Retinal pigment epithelial cell (primary cell): Measurements from ENCODE around the gene FAM53B.

Experiments
- DNase-seq: peaks from one replicate; pipeline ENCODE4 v3.0.0-alpha.2; 2010; ENCODE audit warnings: low read depth
- H3K4me3 ChIP-seq: 2 replicates; pipeline ENCODE4 v1.5.1; 2011; ENCODE audit warnings: mild to moderate bottlenecking, low read length, control low read depth, moderate library complexity
- TF ChIP-seq, protein P1 (sequence below): conservative IDR thresholded peaks from 2 replicates; pipeline ENCODE4 v1.5.1; 2011; ENCODE audit warnings: low read depth, low read length, control low read depth, inconsistent platforms

The FAM53B gene

DNA sequence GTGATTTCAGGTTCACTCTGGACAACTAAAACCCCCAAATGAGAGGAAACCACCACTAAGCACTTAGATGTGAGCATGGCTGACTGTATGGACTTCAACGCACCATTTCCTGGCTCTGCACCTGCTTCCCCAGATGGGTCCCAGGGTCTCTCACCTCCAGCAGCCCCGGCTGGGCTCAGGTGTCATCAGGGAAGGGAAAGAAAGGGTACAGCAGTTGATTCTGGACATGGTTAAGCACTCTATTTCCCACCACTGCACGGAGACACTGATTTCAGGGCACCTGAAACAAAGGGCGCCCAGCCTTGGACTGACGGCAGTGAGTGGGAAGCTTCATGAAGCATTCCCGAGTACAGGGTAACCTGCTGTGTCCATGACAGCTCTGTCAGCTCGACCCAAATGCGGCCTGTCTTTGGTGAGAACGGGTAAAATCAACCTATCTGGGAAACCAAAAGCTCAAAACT, 19.0 kb downstream of the FAM53B start:
- no peak for DNase-seq
- TF ChIP-seq, protein P1, sequence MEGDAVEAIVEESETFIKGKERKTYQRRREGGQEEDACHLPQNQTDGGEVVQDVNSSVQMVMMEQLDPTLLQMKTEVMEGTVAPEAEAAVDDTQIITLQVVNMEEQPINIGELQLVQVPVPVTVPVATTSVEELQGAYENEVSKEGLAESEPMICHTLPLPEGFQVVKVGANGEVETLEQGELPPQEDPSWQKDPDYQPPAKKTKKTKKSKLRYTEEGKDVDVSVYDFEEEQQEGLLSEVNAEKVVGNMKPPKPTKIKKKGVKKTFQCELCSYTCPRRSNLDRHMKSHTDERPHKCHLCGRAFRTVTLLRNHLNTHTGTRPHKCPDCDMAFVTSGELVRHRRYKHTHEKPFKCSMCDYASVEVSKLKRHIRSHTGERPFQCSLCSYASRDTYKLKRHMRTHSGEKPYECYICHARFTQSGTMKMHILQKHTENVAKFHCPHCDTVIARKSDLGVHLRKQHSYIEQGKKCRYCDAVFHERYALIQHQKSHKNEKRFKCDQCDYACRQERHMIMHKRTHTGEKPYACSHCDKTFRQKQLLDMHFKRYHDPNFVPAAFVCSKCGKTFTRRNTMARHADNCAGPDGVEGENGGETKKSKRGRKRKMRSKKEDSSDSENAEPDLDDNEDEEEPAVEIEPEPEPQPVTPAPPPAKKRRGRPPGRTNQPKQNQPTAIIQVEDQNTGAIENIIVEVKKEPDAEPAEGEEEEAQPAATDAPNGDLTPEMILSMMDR = no peak
- H3K4me3 ChIP-seq = no peak overlapping the region

DNA sequence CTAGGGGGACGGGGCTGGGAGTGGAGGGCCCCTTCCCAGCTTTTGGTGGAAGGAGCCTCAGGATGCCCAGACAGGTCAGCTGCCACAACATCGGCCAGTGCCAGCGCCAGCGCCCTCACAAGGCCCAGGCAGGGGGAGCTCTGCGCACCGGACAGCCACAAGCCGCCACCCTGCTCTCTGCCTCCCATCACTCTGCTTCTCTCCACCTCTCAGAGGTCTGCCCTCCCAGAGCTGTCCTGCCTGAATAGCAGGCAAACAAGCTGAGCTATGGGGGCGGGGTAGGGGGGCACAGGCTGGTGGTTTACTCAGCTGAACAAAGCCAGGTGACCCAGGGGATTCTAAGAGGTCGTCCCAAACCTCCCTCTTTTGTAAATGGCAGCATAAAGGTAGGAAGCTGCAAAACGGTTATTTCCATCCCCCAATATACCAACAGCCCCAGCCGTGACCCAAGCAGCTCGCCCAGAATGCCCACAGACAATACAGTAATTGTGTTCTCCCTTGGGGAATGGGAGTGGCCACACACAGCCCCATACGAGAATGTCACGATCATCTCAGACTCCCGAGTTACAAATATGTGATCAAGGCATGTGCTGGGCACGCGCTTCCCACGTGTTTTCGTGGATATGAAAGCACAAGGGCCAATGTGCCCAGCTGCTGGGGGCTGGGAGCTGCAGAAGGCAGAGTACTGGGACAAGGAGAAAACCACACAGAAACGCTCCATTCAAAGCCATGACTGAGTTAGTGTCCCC, 19.7 kb downstream of the FAM53B start:
- no peak overlapping the region for H3K4me3 ChIP-seq
- peak; percentile 83 for DNase-seq
- TF ChIP-seq, protein P1 = peak; percentile 29

DNA sequence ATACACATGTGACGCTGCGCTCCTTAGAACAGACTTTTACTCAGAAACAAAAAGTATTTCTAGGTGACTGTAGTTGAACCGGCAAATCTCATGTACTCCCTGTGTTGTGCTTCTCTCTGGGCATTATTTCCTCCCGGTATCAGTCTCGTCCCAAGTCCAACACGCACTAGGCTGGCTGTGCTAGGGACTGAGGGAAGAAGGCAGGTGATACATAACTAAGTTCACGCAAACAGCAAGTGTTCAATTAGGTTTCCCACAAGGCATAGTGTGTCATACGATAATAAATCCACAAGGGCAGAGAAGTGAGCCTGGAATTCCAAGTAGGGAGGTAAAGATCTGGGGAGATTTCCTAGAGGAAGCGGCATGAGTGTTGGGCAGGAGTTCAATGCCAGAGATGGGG, 20.4 kb downstream of the FAM53B start:
- H3K4me3 ChIP-seq = no peak overlapping the region
- DNase-seq = no peak
- TF ChIP-seq, protein P1 = no peak

DNA sequence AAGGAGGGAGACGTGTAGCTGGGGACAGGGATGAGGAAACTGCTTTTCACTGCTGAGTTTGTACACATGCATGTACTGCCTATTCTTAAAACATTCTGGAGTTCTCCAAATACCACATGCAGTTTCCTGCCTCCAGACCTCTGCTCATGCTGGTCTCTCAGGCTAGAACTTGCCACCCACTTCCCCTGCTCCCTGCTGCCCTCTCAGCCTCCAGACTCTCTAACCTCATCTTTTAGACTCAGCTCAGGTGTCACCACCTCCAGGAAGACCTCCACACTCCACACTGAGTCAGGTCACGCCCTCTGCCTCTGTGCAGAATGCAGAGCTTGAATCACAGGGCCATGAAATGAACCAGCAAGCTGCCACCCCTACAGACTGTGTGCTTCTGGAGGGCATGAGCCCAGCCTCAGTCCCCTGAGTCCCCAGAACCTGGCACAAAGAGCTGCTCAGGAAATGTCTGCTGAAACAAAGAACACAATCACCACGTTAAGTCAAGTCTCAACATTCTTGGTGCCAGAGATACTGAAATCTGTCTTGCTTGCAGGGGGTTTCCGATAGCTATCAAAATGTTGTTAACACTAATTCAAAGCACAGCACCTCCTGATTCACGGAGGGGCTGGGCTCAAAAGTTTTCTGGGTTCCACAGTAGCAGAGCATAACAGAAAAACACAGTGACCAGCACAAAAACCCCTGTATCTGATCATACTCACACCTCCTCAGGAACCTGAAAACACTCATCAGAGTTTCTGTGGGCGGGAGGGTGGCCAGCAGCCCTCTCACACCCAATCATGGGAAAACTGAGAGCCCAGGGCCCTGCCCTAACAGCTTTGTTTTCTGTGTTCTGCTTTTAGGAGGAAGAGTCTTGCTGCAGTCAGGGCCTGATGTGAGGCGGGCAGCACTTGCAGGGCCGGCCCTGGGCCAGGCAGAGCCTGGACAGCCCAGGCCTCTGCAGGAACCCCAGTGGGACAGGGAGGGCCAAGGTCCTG, 21.1 kb downstream of the FAM53B start:
- H3K4me3 ChIP-seq = no peak overlapping the region
- no peak for DNase-seq
- TF ChIP-seq, protein P1 = no peak

DNA sequence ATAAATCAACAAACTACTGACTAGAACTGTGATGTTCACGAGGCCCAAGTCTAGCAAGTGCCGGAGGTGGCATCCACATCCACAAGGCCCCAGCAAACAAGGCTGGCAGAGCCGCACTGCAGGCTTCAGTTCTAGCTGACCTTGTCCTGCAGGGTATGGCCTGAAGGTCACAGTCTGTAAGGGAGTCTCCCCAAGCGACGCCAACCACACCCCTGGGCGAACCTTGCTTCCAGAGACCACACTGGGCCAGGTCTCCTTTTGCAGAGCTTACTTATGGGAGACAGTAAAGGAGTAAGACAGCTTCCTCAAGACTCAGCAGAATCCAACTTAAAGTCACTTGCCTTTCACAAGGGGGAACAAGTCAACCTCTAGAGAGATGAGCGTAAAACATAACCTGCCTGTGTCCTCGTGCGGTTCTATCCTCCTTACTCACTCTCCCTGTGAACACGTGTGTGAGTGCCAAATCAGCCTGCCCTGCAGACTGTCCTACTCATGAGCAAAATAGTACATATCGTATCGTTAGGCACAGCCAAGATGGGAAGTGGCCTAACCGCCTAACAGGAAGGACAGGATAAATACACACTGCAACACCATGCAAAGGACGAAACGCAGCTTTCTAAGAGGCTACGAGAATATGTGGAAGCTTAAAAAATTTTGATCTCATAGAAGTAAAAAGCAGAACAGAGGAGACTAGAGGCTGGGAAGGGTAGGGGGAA, 22.7 kb downstream of the FAM53B start:
- TF ChIP-seq, protein P1 = no peak
- H3K4me3 ChIP-seq = no peak overlapping the region
- DNase-seq = no peak

DNA sequence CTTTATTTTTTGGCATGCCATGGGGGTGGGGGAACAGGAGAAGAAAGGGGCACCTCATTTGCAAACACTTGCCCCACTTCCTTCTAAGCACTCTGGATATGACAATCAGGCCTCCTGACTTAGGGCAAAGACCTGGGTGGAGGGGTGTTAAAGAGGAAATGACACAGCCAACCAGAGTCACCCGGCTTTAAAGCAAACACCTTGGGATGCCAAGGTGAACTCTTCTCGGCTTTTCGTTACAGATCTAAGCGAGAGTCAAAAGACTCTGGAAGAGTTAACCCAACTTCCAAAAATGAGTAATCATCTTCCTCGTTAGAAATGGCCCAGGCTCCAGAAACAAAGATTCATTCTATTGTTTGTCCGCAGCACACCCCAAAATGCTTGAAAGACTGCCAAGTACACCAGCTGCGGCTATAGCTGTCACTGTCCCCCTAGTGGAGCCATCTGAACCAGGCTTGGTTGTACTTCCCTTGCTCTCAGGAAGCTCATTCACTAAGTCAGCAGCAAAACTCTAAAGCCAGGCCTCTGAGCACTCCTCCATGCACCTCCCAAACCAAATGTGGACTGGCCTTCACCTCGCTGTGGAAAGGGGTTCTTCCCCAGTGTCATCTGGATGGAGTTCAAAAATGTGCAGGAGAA, 24.8 kb downstream of the FAM53B start:
- no peak overlapping the region for H3K4me3 ChIP-seq
- TF ChIP-seq, protein P1 = peak; percentile 59
- DNase-seq = no peak
